H9 (cell line): ENCODE results near the gene C1QA. TPM values are rescaled to one million over a fixed set of nuclear protein-coding genes. Genes with fewer than 3 reads are reported as not detected.

Experiments used
- DNase-seq: peaks from one replicate; pipeline ENCODE4 v3.0.0-alpha.2; 2017
- H2AFZ ChIP-seq: one replicate; pipeline ENCODE4 v1.6.1; 2013; ENCODE audit warnings: mild to moderate bottlenecking, low read length, control low read depth, moderate library complexity
- H2AK5ac ChIP-seq: 2 replicates; pipeline ENCODE4 v1.6.1; 2013; ENCODE audit warnings: low read length, control low read depth, mixed read lengths; ENCODE audit not compliant: insufficient read length
- H2BK120ac ChIP-seq: one replicate; pipeline ENCODE4 v1.6.1; 2013; ENCODE audit warnings: low read depth, mild to moderate bottlenecking, low read length, control low read depth, inconsistent platforms; ENCODE audit not compliant: poor library complexity, severe bottlenecking
- H2BK12ac ChIP-seq: 2 replicates; pipeline ENCODE4 v1.6.1; 2013; ENCODE audit warnings: low read length, control low read depth, mixed read lengths, low read depth; ENCODE audit not compliant: insufficient read length
- H2BK15ac ChIP-seq: 2 replicates; pipeline ENCODE4 v1.6.1; 2013; ENCODE audit warnings: low read depth, low read length, control low read depth
- H2BK20ac ChIP-seq: one replicate; pipeline ENCODE4 v1.6.1; 2013; ENCODE audit warnings: low read depth, mild to moderate bottlenecking, low read length, control low read depth, inconsistent platforms; ENCODE audit not compliant: poor library complexity, severe bottlenecking
- H2BK5ac ChIP-seq: 2 replicates; pipeline ENCODE4 v1.6.1; 2013; ENCODE audit warnings: low read length, control low read depth, mixed read lengths; ENCODE audit not compliant: insufficient read length
- H3K14ac ChIP-seq: 2 replicates; pipeline ENCODE4 v1.6.1; 2013; ENCODE audit warnings: low read length, control low read depth; ENCODE audit not compliant: insufficient read depth
- H3K18ac ChIP-seq: 2 replicates; pipeline ENCODE4 v1.6.1; 2013; ENCODE audit warnings: low read depth, mild to moderate bottlenecking, mixed read lengths, low read length, control low read depth; ENCODE audit not compliant: insufficient read length
- H3K23ac ChIP-seq: 2 replicates; pipeline ENCODE4 v1.6.1; 2013; ENCODE audit warnings: low read length, control low read depth, mixed read lengths, low read depth; ENCODE audit not compliant: insufficient read length
- H3K23me2 ChIP-seq: 2 replicates; pipeline ENCODE4 v1.6.1; 2013; ENCODE audit warnings: low read depth, mild to moderate bottlenecking, mixed read lengths, low read length, control low read depth; ENCODE audit not compliant: insufficient read length, poor library complexity, severe bottlenecking
- H3K27ac ChIP-seq: 2 replicates; pipeline ENCODE4 v1.5.1; 2013; ENCODE audit warnings: low read length, control low read depth, mixed read lengths, low read depth; ENCODE audit not compliant: insufficient read length
- H3K27me3 ChIP-seq: 2 replicates; pipeline ENCODE4 v1.6.1; 2013; ENCODE audit warnings: low read length, control low read depth, inconsistent platforms; ENCODE audit not compliant: insufficient read depth
- H3K4ac ChIP-seq: 2 replicates; pipeline ENCODE4 v1.6.1; 2013; ENCODE audit warnings: low read depth, mild to moderate bottlenecking, control low read depth, inconsistent platforms, low read length, moderate library complexity
- H3K4me1 ChIP-seq: 2 replicates; pipeline ENCODE4 v1.6.1; 2013; ENCODE audit warnings: low read length, control low read depth, inconsistent platforms; ENCODE audit not compliant: insufficient read depth
- H3K4me2 ChIP-seq: 2 replicates; pipeline ENCODE4 v1.6.1; 2013; ENCODE audit warnings: low read length, control low read depth, mixed read lengths; ENCODE audit not compliant: insufficient read length, insufficient read depth
- H3K56ac ChIP-seq: 2 replicates; pipeline ENCODE4 v1.6.1; 2013; ENCODE audit warnings: low read depth, mild to moderate bottlenecking, mixed read lengths, low read length, control low read depth; ENCODE audit not compliant: insufficient read length
- H3K79me1 ChIP-seq: 2 replicates; pipeline ENCODE4 v1.6.1; 2013; ENCODE audit warnings: low read depth, mild to moderate bottlenecking, moderate library complexity, low read length, control low read depth, inconsistent platforms; ENCODE audit not compliant: insufficient read depth, poor library complexity, severe bottlenecking
- H3K79me2 ChIP-seq: 2 replicates; pipeline ENCODE4 v1.6.1; 2013; ENCODE audit warnings: low read length, control low read depth, inconsistent platforms; ENCODE audit not compliant: insufficient read depth
- H3K9ac ChIP-seq: 2 replicates; pipeline ENCODE4 v1.6.1; 2013; ENCODE audit warnings: low read length, control low read depth, mixed read lengths; ENCODE audit not compliant: insufficient read length; ENCODE audit errors: extremely low read depth
- H3K9me3 ChIP-seq: one replicate; pipeline ENCODE4 v1.6.1; 2013; ENCODE audit warnings: low read depth, low read length, inconsistent platforms; ENCODE audit not compliant: control insufficient read depth
- H3T11ph ChIP-seq: one replicate; pipeline ENCODE4 v1.6.1; 2013; ENCODE audit warnings: mild to moderate bottlenecking, low read length, control low read depth, inconsistent platforms
- H4K20me1 ChIP-seq: one replicate; pipeline ENCODE4 v1.6.1; 2013; ENCODE audit not compliant: control insufficient read depth, insufficient read length, insufficient read depth
- H4K5ac ChIP-seq: 2 replicates; pipeline ENCODE4 v1.6.1; 2013; ENCODE audit warnings: low read depth, mild to moderate bottlenecking, mixed read lengths, low read length, control low read depth; ENCODE audit not compliant: insufficient read length
- H4K8ac ChIP-seq: replicated peaks from 2 replicates; pipeline ENCODE4 v1.6.1; 2013; ENCODE audit warnings: low read length, control low read depth, mixed read lengths, low read depth; ENCODE audit not compliant: insufficient read length
- H4K91ac ChIP-seq: 2 replicates; pipeline ENCODE4 v1.6.1; 2013; ENCODE audit warnings: low read depth, mild to moderate bottlenecking, moderate library complexity, mixed read lengths, low read length, control low read depth; ENCODE audit not compliant: insufficient read length
- H3K27ac Mint-ChIP-seq, 3 experiments: 2 replicates in 2 of 3; 3 replicates in 1 of 3; pipeline ENCODE4 v1.8.0; 2020 to 2021; ENCODE audit warnings: mixed read lengths in 3 of 3, mild to moderate bottlenecking in 1 of 3, moderate library complexity in 1 of 3
- H3K27me3 Mint-ChIP-seq: 2 replicates; pipeline ENCODE4 v1.8.0; 2021; ENCODE audit warnings: low read depth, mild to moderate bottlenecking, moderate library complexity, mixed read lengths
- H3K36me3 Mint-ChIP-seq, 3 experiments: 2 replicates in 2 of 3; 3 replicates in 1 of 3; pipeline ENCODE4 v1.8.0; 2020 to 2021; ENCODE audit warnings: low read depth in 3 of 3, mixed read lengths in 3 of 3; ENCODE audit not compliant: insufficient read depth in 1 of 3
- H3K4me1 Mint-ChIP-seq, 2 experiments: 2 replicates each; pipeline ENCODE4 v1.8.0; 2020; ENCODE audit warnings: mixed read lengths in 2 of 2
- H3K4me3 Mint-ChIP-seq, 2 experiments: 2 replicates in 1 of 2; 3 replicates in 1 of 2; pipeline ENCODE4 v1.8.0; 2020 to 2021; ENCODE audit warnings: mild to moderate bottlenecking in 2 of 2, mixed read lengths in 2 of 2, moderate library complexity in 1 of 2
- H3K9me3 Mint-ChIP-seq, 2 experiments: 2 replicates in 1 of 2; 3 replicates in 1 of 2; pipeline ENCODE4 v1.8.0; 2020; ENCODE audit warnings: mild to moderate bottlenecking in 2 of 2, mixed read lengths in 2 of 2, moderate library complexity in 1 of 2
- CTCF ChIP-seq: fragments of 200-600 bp; sonication (generic); conservative IDR thresholded peaks from 3 replicates; pipeline ENCODE4 v1.8.0; 2021; ENCODE audit warnings: antibody characterized with exemption, mild to moderate bottlenecking
- WGBS: extraction: QIAGEN DNeasy Blood & Tissue Kit; methylation state at CpG from one replicate; pipeline ENCODE4 v1.1.7; 2013; ENCODE audit warnings: missing lambda C conversion rate, low lambda C conversion rate, mixed read lengths; ENCODE audit not compliant: insufficient read length; ENCODE audit errors: extremely low coverage; 5-methylcytosine and 5-hydroxymethylcytosine counted together
- total RNA-seq: library from RNA; stranded (reverse); gene quantifications from 2 replicates; pipeline ENCODE4 v1.2.1, GENCODE V29; 2021

The C1QA gene
- total RNA-seq, 1 experiment from 2014 or later, result not detected

DNA sequence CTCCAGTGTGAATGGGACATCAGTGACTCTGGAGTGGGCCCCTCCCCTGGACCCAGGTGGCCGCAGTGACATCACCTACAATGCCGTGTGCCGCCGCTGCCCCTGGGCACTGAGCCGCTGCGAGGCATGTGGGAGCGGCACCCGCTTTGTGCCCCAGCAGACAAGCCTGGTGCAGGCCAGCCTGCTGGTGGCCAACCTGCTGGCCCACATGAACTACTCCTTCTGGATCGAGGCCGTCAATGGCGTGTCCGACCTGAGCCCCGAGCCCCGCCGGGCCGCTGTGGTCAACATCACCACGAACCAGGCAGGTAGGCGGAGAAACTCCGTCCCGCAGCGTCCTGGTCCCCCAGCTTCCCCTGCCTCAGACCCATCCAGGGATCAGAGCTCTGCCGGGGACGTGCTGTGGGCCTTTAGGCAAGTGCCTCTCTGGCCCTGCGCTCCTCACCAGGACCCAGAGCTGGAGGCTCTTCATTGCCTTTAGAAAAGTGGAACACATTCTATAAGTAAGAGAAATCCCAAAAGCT lies 47.5 kb upstream of the C1QA start:
- Histone ChIP-seq H4K20me1 (no peaks in the 10 kb centered on the region), H3K14ac (no peak overlapping the region; the same call in 1 of the 2 replicates), H2BK120ac (no peak overlapping the region), H3K18ac (no peak overlapping the region), H3K23ac (no peak overlapping the region), H3K4ac (no peak overlapping the region), H2BK12ac (no peak overlapping the region), H2AK5ac (no peak overlapping the region), H4K8ac (no peak overlapping the region), H3K9ac (no peak overlapping the region), H4K91ac (no peak overlapping the region), H2BK20ac (no peak overlapping the region), H3K23me2 (no peaks in the 10 kb centered on the region), H3K4me2 (no peak overlapping the region), H3K79me1 (no peaks in the 10 kb centered on the region), H3K9me3 (no peaks in the 10 kb centered on the region), H3K27ac (no peak overlapping the region), H2BK5ac (no peak overlapping the region), H2BK15ac (no peak overlapping the region), H3K79me2 (no peaks in the 10 kb centered on the region), H2AFZ (no peak overlapping the region), H3K4me1 (no peaks in the 10 kb centered on the region), H3K56ac (no peak overlapping the region), H4K5ac (no peak overlapping the region), H3T11ph (no peak overlapping the region), H3K27me3 (no peaks in the 10 kb centered on the region)
- WGBS, result no CpG with 5 or more reads among the region's 24 CpGs
- Mint-ChIP-seq H3K27me3 (no peaks in the 10 kb centered on the region; the same call in none of the 2 replicates), H3K9me3 (no peaks in the 10 kb centered on the region), H3K4me1 (peaks cover 3 to 21% of the 10 kb centered on the region in 2 experiments), H3K36me3 (no peaks in the 10 kb centered on the region), H3K27ac (no peak overlapping the region), H3K4me3 (no peak overlapping the region)
- no peak for DNase-seq
- no peak for TF ChIP-seq CTCF
